ENCODE data around the gene TBPL1.

DNA sequence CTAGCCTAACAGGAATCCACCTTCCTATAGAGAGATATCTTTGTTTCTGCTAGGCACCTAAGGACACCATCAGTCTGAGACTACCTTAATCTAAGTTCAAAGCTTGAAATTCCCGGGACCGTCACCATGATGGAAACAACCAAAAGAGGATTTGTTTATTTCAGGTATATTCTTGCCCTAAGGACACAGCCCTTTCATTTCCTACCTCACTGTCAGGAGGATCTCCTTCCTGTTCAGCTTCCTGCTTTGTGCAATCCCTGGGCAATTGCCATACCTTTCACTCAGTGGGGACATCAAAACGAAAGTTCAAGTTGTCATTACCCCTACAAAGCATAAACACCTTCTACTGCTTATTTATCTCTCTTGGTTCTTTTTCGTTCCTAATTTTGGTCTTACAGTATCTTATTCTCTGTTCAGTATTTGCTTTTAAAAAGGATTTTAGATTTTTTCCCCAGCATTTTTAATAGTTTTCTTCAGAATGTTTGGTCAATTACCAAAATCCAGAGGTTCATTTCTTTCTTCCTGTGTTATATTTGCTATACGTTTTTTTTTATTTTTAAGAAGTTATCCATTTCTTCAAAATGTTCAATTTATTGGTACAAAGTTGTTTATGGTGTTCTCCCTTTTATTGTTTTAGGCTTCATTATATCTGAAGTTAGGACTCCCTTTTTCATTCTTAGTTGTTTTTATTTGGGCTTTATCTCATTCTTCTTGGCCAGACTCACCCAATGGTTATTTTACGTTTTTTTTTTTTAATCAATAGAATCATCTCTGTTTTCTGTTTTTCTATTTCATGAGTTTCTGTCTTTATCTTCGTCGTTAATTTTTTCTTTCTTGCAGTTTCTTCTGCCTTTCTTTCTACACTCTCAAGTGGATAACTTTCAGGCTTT lies 13.0 kb upstream of the TBPL1 start:
- TF ChIP-seq GATA2 (IDR thresholded peaks at IDR 0.05; ENCODE audit: low read depth, low read length) (no peak), GATA3 (IDR thresholded peaks at IDR 0.05; ENCODE audit: low read depth, low read length) (no peak)

All from SH-SY5Y (cell line).